ENCODE results near the gene SLC46A1. TPM values are rescaled to one million over a fixed set of nuclear protein-coding genes. Genes with fewer than 3 reads are reported as not detected.
"Not testable (repeated sequence)": the region's sequence is repeated elsewhere in the genome, so short reads cannot be mapped to it uniquely, and the experiment has no call there.

Gene SLC46A1
- total RNA-seq, 2 experiments from 2014 or later = 1.5 to 2.2 TPM

- H3K4me3 ChIP-seq (ENCODE audit: low read depth, low read length, poor library complexity, severe bottlenecking) = no peak overlapping the region
- no peaks in the 10 kb centered on the region for H4K20me1 ChIP-seq (ENCODE audit: insufficient read depth, low read length)
- H3K4me1 ChIP-seq (ENCODE audit: insufficient read depth, low read length, poor library complexity, severe bottlenecking) = no peaks in the 10 kb centered on the region
- H3K79me2 ChIP-seq (ENCODE audit: insufficient read depth, low read depth, low read length) = no peaks in the 10 kb centered on the region
- no peaks in the 10 kb centered on the region for H3K9me3 ChIP-seq (ENCODE audit: low read length)
- no peaks in the 10 kb centered on the region for H3K9me2 ChIP-seq (ENCODE audit: insufficient read depth, low read length)
- ChIA-PET POLR2A (no interaction called here), CTCF (ENCODE audit: unreplicated experiment) (no interaction called here)
- H2AFZ ChIP-seq (ENCODE audit: low read length) = no peak overlapping the region
- no peaks in the 10 kb centered on the region for H3K36me3 ChIP-seq (ENCODE audit: insufficient read depth, low read length)
- intact Hi-C loops (cut with micrococcal nuclease; ENCODE audit: unreplicated experiment) = no loop called here
- no TSS peak for BruUV-seq (replicated peaks)
- TF ChIP-seq, protein P1, sequence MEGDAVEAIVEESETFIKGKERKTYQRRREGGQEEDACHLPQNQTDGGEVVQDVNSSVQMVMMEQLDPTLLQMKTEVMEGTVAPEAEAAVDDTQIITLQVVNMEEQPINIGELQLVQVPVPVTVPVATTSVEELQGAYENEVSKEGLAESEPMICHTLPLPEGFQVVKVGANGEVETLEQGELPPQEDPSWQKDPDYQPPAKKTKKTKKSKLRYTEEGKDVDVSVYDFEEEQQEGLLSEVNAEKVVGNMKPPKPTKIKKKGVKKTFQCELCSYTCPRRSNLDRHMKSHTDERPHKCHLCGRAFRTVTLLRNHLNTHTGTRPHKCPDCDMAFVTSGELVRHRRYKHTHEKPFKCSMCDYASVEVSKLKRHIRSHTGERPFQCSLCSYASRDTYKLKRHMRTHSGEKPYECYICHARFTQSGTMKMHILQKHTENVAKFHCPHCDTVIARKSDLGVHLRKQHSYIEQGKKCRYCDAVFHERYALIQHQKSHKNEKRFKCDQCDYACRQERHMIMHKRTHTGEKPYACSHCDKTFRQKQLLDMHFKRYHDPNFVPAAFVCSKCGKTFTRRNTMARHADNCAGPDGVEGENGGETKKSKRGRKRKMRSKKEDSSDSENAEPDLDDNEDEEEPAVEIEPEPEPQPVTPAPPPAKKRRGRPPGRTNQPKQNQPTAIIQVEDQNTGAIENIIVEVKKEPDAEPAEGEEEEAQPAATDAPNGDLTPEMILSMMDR (conservative IDR thresholded peaks at IDR 0.05; ENCODE audit: low read length) = no peak
- no peak for TF ChIP-seq EZH2phosphoT487 (IDR thresholded peaks at IDR 0.05; ENCODE audit: borderline replicate concordance, low read depth, low read length)
- no peak overlapping the region for H3K4me2 ChIP-seq (ENCODE audit: low read length)
- DNase-seq (ENCODE audit: low spot score) = no peak
- no peak overlapping the region for H3K27ac ChIP-seq (ENCODE audit: low read depth, low read length, poor library complexity, severe bottlenecking)
Measured at GRCh38 chr17:28446716-28447395, 40.8 kb upstream of the SLC46A1 start.

- H3K9me3 ChIP-seq (ENCODE audit: low read length) = no peaks in the 10 kb centered on the region
- no peaks in the 10 kb centered on the region for H4K20me1 ChIP-seq (ENCODE audit: insufficient read depth, low read length)
- intact Hi-C loops (cut with micrococcal nuclease; ENCODE audit: unreplicated experiment) = no loop called here
- no peaks in the 10 kb centered on the region for H3K4me1 ChIP-seq (ENCODE audit: insufficient read depth, low read length, poor library complexity, severe bottlenecking)
- CTCF ChIA-PET (ENCODE audit: unreplicated experiment) = no interaction called here
- POLR2A ChIA-PET = no interaction called here
- TF ChIP-seq EZH2phosphoT487 (IDR thresholded peaks at IDR 0.05; ENCODE audit: borderline replicate concordance, low read depth, low read length) = no peak
- TF ChIP-seq, protein P1 (conservative IDR thresholded peaks at IDR 0.05; ENCODE audit: low read length) = no peak
- DNase-seq (ENCODE audit: low spot score) = no peak
- BruUV-seq (replicated peaks) = no TSS peak
- no peaks in the 10 kb centered on the region for H3K9me2 ChIP-seq (ENCODE audit: insufficient read depth, low read length)
- no peak overlapping the region for H2AFZ ChIP-seq (ENCODE audit: low read length)
- H3K27ac ChIP-seq (ENCODE audit: low read depth, low read length, poor library complexity, severe bottlenecking) = no peak overlapping the region
- H3K4me3 ChIP-seq (ENCODE audit: low read depth, low read length, poor library complexity, severe bottlenecking) = no peak overlapping the region
- H3K79me2 ChIP-seq (ENCODE audit: insufficient read depth, low read depth, low read length) = no peaks in the 10 kb centered on the region
- H3K4me2 ChIP-seq (ENCODE audit: low read length) = no peak overlapping the region
- no peaks in the 10 kb centered on the region for H3K36me3 ChIP-seq (ENCODE audit: insufficient read depth, low read length)
Measured at GRCh38 chr17:28443901-28444638, 38.1 kb upstream of the SLC46A1 start.

DNA sequence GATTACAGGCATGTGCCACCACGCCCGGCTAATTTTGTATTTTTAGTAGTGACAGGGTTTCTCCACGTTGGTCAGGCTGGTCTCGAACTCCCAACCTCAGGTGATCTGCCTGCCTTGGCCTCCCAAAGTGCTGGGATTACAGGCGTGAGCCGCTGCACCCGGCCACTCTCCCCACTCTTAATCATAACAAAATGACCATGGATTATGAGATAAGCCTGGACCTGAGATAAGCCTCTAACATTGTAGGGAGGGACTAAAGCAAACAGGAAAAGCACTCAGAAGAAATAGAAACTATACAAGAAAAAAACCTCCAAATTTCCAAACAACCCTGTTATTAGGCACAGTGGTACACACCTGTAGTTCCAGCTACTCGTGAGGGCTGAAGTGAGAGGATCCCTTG lies 28.3 kb upstream of the SLC46A1 start:
- BruUV-seq (replicated peaks); H2AFZ ChIP-seq (ENCODE audit: low read length); H3K4me2 ChIP-seq (ENCODE audit: low read length); H3K9me3 ChIP-seq (ENCODE audit: low read length); H4K20me1 ChIP-seq (ENCODE audit: insufficient read depth, low read length); H3K36me3 ChIP-seq (ENCODE audit: insufficient read depth, low read length); H3K9me2 ChIP-seq (ENCODE audit: insufficient read depth, low read length); CTCF ChIA-PET (ENCODE audit: unreplicated experiment); POLR2A ChIA-PET; H3K27ac ChIP-seq (ENCODE audit: low read depth, low read length, poor library complexity, severe bottlenecking); H3K79me2 ChIP-seq (ENCODE audit: insufficient read depth, low read depth, low read length); H3K4me3 ChIP-seq (ENCODE audit: low read depth, low read length, poor library complexity, severe bottlenecking); intact Hi-C loops (cut with micrococcal nuclease; ENCODE audit: unreplicated experiment); H3K4me1 ChIP-seq (ENCODE audit: insufficient read depth, low read length, poor library complexity, severe bottlenecking); DNase-seq (ENCODE audit: low spot score): not testable (repeated sequence)
